AG08396 (cell line): ENCODE measurements around the gene CANT1.

Experiments used
- DNase-seq: peaks from one replicate; pipeline ENCODE4 v3.0.0; 2012; ENCODE audit warnings: low spot score, mixed read lengths

The CANT1 gene

DNA sequence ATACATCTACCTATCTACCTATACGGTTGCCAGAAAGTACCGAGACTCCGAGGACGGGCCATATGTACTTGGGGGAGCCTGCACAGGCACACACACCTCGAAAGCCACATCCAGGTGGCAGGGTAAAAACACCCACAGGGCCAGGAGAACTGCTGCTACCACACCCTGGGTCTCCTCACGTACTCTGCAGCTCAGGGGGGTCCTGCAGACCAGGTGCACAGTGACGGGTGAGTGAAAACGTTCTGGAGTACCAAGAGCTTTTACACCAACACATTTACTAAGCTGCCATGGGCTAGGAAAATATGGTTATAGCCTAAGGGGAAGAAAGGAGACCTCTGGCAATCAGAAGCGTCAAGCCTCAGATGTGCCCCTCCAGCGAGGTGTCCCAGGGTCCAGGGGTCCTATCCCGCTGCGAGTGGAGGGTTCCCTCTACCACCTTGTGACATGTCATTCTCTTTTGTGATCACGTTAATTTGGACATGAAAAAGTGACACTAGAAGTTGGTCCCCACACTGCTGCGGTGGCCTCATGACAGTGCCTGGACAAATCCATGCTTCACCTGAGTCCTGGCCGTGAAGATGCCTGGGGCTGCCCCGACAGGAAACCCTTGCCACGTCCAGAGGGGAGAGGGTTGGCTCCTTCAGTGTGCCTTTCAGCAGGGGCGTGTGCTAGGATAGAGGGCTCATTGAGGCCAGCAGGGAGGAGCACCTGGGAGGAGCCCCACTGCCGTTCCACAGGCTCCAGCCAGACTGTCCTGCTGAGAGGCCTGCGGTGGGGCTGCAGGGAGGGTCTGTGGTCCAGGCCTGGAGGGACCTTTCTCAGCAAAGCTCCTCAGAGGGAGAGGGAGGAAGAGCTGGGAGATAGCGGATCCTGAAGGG is 1.8 kb downstream of the CANT1 start:
- no peak for DNase-seq

DNA sequence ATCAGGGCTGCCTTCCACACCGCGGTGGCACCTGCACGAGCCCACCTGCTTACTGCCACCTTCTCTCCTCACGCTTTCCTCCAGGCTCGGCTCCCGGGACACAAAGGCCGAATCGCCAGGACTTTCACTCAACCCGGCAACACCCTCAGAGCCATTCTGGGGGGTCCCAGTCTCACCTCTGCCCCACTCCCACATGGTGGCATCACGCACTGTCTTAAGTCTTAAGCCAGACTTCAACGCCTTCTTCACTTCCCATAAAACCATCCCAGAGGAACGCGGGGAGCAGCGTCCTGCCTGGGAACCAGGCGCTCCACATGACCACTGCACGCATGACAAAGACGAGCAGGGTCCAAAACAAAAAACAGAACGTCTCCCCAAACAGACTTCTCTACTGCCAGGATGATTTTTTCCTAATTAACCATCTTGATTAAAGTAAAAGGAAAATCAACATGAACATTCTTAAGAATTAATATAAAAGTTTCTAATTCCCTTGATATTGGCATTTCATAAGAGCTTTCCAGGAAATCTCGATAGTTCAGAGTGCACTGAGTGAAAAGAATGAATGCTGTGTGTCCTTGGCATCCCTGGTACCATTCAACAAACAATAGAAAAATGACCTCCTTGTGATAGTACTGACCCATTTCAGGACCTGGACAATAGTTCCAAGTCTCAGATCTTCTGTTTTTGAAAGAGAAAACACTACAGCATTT is 2.6 kb downstream of the CANT1 start:
- DNase-seq, result no peak

DNA sequence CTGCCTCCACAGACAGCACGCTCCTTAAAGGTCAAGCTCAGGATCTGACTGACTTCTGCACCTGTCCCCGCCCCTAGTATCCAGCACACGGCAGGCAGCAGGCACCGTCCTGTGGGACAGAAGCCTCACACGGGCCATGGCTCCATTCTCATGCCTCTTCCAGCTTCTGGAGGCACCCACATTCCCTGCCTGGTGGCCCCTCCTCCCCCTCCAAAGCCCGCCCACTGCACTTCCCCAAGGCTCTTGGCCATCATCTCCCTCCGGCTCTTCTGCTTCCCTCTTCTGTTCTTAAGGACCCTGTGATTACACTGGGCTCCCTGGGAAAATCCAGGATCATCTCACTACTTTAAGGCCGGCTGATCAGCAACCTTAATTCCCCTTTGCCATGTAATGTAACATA is 3.5 kb downstream of the CANT1 start:
- DNase-seq, result no peak

DNA sequence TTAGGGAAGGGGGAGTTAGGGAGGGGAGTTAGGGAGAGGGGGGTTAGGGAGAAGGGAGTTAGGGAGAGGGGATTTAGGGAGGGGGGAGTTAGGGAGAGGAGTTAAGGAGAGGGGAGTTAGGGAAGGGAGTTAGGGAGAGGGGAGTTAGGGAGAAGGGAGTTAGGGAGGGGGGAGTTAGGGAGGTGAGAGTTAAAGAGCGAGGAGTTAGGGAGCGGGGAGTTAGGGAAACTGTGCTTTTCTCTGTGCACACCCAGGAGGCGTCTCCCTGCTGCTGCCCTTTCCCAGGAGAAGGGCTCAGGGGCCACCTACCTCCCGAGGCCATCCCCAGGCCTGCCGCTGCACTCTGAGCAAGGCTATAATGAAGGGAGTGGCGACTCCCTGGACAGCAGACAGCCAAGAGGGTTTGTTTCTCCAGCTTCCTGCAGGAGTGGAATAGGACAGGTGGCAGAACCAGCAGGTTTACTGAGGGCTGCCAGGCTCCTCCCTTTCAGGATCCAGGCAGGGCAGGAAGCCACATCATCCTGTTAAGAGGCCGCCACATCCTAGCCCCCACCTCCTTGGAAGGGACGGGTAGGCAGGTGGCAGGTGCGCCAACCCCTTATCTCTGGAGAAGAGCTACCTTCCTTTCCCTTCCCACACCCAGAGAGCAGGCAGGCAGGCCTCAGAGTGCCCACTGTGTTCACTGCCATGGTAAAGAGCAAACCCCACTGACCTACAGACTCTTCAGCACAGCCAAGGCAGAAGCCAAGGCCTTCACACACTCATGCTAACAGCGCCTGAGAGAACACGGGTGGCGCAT is 4.3 kb downstream of the CANT1 start:
- DNase-seq, result no peak

DNA sequence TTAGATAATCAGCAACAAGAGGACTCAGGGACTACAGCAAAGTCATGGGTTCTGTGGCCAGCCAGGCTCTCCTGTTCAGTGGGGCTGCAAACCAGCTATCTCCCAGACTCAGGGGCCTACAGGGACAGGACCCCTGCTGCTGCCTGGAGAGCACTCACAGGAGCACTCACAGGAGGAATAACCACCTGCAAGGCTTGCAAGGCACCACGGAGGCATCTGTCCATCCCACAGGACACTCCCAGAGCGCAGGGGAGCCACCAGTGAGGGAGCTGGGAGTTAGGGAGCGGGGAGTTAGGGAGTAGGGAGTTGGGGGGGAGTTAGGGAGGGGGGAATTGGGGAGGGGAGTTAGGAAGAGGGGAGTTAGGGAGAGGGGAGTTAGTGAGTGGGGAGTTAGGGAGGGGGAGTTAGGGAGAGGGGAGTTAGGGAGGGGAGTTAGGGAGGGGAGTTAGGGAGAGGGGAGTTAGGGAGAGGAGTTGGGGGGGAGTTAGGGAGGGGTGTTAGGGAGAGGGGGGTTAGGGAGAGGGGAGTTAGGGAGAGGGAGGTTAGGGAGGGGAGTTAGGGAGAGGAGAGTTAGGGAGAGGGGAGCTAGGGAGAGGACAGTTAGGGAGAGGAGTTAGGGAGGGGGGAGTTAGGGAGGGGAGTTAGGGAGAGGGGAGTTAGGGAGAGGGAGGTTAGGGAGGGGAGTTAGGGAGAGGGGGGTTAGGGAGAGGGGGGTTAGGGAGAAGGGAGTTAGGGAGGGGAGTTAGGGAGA is 5.7 kb downstream of the CANT1 start:
- DNase-seq, result no peak

DNA sequence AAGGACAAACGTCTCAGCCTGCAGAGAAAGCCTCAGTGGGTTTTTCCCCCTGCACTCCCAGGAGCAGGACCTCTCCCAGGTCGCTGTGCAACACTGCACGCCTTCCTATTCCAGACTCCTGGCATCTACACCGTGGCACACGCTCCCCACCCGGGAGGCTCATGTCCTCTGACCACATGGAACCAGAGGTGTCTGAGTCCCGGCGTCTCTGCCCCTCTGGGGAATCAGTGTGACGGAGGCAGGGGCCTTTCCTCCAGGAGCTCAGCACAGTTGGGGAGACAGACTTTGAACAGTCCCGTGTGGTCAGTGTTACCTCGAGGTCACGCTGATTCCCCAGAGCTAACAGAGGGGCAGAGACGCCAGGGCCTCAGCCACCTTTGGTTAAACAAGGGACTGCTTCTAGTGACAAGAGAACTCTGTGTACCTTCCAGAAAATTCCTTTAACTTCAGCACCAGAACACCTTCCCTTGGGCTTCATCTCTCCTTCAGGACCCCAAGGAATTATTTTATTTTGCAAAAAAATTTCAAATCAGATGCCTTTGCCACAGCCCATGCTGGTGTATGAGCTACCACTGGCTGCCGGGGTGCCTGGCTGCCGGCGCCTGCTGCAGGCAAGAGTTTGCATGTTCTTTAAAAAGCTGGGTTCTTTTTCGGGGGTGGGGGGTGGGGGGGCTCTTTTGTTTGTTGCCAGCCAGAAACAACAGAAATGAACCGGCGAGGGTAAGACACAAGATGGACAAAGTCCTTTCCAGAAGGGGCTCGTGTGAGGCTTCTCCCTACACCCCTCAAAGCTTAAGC is 6.6 kb downstream of the CANT1 start:
- DNase-seq, result no peak

DNA sequence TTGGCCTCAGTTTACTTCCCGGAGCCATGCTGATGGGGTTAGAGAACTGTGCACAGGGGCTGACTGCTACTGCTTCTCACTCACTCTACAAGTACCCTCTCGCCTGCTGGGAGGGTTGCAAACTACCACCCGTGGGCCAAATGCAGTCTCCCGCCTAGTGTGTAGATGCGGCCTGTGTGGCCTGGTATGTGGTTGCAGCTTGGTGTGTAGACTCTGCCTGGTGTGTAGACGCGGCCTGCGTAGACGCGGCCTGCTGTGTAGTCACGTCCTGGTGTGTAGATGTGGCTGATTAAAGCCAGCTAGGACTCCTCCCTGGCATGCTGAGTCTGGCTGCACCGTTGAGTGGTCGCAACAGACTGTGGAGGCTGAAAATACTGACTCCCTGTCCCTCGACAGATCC is 7.3 kb downstream of the CANT1 start:
- DNase-seq, result no peak

DNA sequence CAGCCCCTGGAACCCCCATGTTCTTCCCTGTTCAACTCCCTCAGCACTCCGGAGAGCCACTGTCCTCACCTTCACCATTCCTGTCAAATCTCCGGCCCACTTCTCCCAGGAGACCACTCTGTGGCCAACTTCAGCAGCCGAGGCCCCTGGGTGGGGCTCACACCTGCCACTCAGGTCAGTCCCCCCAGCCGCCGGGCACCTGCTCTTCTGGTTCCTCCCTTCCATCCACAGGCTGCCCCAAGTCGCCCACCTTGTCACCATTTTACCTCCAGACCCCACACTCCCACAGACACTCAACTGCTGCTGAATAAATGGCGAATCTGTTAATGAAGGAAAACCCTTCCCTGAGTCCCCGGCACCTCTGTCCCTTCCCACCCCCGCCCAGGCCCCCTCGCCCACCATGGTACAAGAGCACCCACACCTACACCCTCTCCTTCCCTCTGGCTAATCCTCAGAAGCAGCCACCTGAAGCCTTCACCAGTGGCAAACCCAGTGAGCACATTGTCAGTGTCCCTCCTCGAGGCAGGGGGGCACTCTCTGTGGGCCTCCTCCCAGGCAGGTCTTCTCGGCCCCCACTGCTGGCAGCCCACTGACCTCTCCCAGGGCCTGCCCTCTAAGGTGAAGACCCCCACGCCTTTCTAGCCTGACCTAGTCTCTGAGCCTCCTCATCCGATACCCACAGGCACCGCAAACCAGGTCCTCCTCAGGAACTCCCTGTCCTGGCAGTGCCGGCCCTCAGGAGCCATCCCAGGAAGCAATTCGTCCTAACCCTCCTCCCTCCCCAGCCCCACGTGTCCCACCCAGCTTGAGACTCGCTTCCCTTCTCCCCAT is 8.2 kb downstream of the CANT1 start:
- no peak for DNase-seq

DNA sequence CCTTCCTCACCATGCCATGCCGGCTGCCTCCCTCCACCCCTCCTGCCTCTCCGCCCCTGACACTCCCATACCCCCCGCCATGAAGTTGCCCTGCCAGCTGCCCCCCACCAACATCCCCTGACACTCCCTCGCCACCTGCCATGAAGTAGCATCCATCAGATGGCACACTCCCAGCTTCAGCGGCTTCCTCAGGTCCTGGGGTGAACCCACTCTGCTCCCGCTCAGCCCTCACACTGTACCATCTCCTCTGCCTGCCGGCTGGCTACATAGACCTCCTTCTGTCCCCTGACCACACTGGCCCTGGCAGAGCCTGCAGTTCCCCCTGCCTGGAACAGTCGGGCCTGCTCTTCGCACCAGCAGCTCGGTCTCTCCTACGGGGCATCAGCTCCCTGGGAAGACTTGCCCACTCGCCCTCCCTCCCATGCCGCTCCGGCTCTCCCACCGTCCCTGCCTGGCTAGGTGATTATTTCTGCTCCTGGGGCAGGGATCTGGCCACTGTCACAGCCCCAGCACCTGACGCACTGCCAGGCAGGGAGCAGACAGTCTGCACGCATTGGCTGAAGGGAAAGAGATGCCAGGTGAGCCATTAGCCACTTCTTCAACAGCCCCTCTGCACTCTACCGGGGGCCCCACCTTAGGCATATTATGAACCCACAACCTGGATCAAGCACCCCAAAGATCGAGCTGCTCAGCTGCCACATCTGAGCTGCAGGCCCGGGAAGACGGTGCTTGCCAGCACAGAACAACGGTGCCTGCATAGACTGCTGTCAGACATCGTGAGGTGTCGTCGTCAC is 9.0 kb downstream of the CANT1 start:
- DNase-seq, result no peak

DNA sequence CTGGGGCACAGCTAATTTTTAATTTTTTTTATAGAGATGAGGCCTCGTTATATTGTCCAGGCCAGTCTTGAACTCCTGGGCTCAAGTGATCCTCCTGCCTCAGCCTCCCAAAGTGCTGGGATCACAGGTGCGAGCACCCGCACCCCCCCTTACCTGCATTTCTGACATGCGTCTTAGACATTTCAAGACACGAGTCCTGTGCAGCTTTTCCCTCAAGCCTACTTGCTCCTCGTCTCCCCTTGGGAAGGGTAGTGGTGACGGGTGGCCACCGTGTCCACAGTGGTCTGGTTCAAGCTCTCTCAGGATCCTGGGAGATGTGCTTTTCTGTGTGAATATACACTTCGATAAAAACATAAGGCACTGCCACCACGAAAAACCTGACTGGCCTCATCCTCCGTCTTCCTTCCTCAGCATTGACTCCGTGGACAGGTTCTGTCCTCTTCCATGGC is 9.6 kb downstream of the CANT1 start:
- no peak for DNase-seq

DNA sequence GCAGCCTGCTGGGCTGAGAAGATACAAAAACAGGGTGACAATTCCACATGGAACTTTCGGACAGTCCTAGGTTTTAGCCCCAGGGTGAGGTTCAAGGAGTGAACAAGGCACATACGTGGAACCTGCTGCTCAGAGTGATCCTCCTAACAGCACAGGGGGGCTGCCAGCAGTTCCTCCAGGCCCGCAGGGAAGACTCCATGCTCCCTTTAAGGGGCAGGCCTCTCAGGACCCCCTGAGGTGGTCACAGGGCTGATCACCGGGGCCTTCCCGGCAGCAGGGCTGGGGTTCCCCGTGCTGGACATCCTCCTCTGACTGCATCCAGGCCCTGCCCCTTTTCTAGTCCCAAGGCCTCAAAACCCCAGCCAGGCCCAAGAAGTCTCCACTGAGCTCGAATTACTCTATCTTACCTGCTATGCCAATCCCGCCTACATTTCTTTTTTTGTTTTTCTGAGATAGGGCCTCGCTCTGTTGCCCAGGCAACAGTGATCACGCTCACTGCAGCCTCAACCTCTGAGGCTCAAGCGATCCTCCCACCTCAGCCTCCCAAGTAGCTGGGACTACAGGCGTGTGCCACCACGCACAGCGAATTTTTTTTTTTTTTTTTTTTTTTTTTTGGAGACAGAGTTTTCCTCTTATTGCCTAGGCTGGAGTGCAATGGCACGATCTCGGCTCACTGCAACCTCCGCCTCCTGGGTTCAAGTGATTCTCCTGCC is 10.4 kb downstream of the CANT1 start:
- no peak for DNase-seq

DNA sequence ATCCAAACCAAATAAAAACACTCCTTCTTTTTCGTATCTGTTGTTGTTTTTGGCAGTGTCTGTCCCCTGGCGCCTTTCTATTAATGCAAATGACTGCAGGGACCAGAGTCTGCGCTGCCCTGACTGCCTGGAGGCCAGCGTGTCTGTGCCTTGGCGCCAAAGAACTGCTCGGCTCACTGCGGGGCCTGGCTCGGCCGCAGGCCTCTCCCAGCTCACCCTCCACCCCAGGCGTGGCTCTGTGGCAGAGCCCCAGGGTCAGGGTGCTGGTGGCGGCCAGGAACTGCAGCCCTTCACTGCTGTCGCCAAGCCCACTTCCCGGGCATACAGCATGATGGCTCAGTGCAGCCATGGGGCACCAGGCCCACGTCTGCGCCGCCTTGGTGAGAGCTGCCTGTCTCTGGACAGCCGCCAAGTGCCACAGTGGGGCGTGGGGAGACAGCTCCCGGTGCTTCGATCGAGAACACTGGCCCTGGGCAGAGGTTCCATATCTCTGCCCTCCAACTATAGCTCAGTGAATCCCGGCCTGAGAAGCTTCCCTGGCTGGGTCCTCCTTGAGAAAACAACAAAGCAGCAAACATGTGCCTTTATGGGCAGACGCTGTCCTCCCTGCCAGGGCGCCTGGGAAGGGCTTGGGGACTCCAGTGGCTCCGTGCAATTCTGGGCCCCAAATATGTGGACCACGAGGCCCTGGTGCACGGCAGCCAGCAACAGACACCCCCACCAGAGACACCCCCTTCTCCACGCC is 11.1 kb downstream of the CANT1 start:
- no peak for DNase-seq

DNA sequence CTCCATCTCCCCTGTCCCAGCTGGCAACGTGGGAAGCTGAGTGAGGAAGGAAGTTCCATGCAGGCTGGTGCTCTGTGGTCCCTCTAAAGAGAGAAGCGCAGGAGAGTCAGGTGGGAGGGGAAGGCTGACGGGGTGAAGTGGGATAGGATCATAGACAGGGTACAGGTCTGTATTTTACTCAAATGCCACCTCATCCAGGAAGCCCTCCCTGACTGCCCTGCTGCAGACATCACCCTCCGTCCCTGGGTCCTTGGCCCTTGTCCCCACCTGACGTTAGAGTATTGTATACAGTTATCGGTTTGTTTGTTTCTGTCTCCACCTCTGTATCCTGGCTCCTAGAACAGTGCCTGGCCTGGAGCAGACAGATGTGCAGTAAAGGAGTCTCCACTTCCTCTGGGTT is 11.7 kb downstream of the CANT1 start:
- no peak for DNase-seq

DNA sequence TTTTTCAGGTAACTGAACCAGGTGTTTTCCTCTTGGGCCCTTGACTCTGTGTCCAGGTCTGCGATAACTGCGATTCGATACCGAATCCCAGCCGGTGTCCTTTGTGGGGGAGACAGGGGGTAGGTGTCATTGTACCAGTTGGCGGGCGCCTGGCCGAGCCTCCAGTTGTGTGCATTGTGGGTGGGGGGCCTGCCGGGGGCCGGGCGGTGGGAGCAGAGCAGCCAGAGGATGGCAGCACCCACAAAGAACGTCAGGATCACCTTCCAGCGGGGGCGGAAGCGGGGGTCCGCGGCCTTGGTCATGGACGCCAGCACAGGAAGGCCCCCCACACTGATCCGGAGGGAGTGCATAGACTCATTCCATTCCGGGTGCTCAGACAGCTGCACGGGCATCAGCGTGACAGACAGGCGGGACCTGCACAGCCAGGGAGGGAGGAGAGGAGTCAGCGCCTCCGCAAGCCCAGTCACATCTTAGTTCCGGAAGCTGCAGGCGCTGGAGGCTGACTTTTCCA is 12.3 kb downstream of the CANT1 start:
- DNase-seq, result peak; percentile 20

DNA sequence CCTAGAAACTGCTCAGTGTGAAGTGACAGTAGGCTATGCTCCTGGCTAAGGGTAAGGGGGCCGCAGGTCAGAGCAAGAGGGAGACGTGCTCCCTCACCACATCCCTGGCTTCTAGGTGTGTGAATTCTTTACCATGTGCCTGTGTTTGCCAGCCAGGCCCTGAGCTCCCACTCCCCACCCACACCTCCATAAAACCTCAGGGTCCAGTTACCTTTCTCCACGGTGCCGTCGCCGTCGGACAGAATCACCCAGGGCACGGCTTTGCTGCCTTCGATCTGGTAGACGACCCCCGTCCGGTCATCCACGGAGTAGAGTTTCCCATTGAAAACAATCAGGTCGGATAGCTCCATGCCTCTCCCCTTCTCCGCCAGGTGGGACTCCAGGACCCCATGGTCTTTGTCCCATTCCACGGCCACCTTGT is 12.8 kb downstream of the CANT1 start:
- no peak for DNase-seq

DNA sequence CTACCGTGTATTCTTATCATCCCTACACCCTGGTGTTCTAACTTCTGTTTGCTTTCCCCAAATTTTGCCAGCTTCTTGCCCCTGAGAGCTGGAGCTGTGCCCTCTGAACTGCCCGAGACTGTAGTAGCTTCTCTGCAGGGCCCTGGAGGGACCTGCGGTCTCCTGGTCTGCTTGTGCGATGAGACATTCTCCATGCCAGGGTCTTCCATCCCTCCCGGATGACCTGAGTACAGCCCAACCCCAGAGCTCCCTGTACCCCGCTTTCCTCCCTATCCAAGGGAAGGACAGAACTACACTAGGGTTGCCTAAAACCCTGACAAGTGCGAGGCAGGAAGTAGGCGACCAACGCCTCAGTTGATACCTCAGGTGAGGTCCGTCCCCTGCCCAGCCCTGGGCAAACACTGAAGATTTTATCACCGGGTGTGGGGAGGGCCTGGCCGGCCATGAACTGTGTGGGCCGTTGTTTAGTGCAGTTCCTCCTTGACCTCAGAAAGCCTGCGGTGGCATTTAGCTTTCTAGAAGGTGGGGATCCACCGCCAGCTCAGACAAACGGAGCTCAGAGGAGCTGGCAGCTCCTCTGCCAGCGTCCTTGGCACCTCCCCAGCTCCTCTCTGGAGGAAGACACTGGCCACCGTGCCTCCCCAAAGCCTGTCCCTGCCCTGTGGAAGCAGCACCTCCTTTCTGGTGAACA is 13.7 kb downstream of the CANT1 start:
- peak; percentile 19 for DNase-seq
